ENCODE results near the gene L1CAM.

Gene L1CAM

GRCh38 chrX:153875391-153876111 is 10.4 kb downstream of the L1CAM start:
- peak; percentile 13 for DNase-seq (ENCODE audit: low read depth)

- DNase-seq (ENCODE audit: low read depth): peak; percentile 16
Observed at GRCh38 chrX:153874366-153875125, 11.4 kb downstream of the L1CAM start.

GRCh38 chrX:153874085-153874365 is 11.9 kb downstream of the L1CAM start:
- DNase-seq (ENCODE audit: low read depth): no peak

- no peak for DNase-seq (ENCODE audit: low read depth)
Observed at GRCh38 chrX:153873282-153874084, 12.5 kb downstream of the L1CAM start.

GRCh38 chrX:153871946-153872878 is 13.8 kb downstream of the L1CAM start:
- no peak for DNase-seq (ENCODE audit: low read depth)

- no peak for DNase-seq (ENCODE audit: low read depth)
Observed at GRCh38 chrX:153871451-153871850, 14.5 kb downstream of the L1CAM start.

- no peak for DNase-seq (ENCODE audit: low read depth)
Observed at GRCh38 chrX:153870791-153871360, 15.1 kb downstream of the L1CAM start.

- no peak for DNase-seq (ENCODE audit: low read depth)
Observed at GRCh38 chrX:153870288-153870690, 15.7 kb downstream of the L1CAM start.

GRCh38 chrX:153869473-153870287 is 16.3 kb downstream of the L1CAM start:
- no peak for DNase-seq (ENCODE audit: low read depth)

- DNase-seq (ENCODE audit: low read depth): no peak
Observed at GRCh38 chrX:153868576-153869472, 17.1 kb downstream of the L1CAM start.

GRCh38 chrX:153867671-153868070 is 18.3 kb downstream of the L1CAM start:
- no peak for DNase-seq (ENCODE audit: low read depth)

- no peak for DNase-seq (ENCODE audit: low read depth)
Observed at GRCh38 chrX:153867139-153867538, 18.8 kb downstream of the L1CAM start.

- no peak for DNase-seq (ENCODE audit: low read depth)
Observed at GRCh38 chrX:153866302-153867019, 19.5 kb downstream of the L1CAM start.

GRCh38 chrX:153865685-153866084 is 20.3 kb downstream of the L1CAM start:
- DNase-seq (ENCODE audit: low read depth): no peak

- no peak for DNase-seq (ENCODE audit: low read depth)
Observed at GRCh38 chrX:153865321-153865580, 20.7 kb downstream of the L1CAM start.

- DNase-seq (ENCODE audit: low read depth): no peak
Observed at GRCh38 chrX:153864561-153865320, 21.2 kb downstream of the L1CAM start.

GRCh38 chrX:153864101-153864500 is 21.9 kb downstream of the L1CAM start:
- no peak for DNase-seq (ENCODE audit: low read depth)

- DNase-seq (ENCODE audit: low read depth): no peak
Observed at GRCh38 chrX:153863251-153863991, 22.6 kb downstream of the L1CAM start.
